ENCODE results near the gene TRIOBP.

The TRIOBP gene

GRCh38 chr22:37734964-37735451 is 38.2 kb downstream of the TRIOBP start:
- TF ChIP-seq CTCF (IDR thresholded peaks at IDR 0.05), result 0 out of 2 replicates have a peak, but pooled peaks have one; percentile 23

DNA sequence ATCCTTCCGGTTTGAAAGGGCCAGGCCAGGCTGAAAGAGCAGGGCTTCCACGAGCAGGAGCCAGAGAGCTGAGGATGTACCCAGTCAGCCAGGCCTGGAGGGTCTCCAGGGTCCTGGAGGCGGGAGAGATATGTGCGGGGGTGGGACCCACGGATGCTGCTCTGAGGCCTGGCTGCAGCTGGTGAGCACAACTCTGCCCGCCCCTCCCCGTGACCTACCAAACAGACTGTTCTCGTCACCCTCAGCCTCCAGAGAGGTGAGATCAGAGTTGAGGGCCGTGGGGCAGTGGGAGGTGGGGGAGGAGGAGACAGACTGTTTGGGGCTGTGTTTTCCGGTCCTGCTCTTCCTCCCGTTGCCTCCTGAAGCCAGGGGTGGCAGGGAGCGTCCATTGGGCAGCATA is 42.2 kb downstream of the TRIOBP start:
- TF ChIP-seq CTCF (IDR thresholded peaks at IDR 0.05), result no peak

- no peak for TF ChIP-seq CTCF (IDR thresholded peaks at IDR 0.05)
Observed at GRCh38 chr22:37739611-37740049, 42.8 kb downstream of the TRIOBP start.

- TF ChIP-seq CTCF (IDR thresholded peaks at IDR 0.05), result no peak
Observed at GRCh38 chr22:37740455-37741311, 43.8 kb downstream of the TRIOBP start.

GRCh38 chr22:37741312-37741795 is 44.5 kb downstream of the TRIOBP start:
- no peak for TF ChIP-seq CTCF (IDR thresholded peaks at IDR 0.05)

DNA sequence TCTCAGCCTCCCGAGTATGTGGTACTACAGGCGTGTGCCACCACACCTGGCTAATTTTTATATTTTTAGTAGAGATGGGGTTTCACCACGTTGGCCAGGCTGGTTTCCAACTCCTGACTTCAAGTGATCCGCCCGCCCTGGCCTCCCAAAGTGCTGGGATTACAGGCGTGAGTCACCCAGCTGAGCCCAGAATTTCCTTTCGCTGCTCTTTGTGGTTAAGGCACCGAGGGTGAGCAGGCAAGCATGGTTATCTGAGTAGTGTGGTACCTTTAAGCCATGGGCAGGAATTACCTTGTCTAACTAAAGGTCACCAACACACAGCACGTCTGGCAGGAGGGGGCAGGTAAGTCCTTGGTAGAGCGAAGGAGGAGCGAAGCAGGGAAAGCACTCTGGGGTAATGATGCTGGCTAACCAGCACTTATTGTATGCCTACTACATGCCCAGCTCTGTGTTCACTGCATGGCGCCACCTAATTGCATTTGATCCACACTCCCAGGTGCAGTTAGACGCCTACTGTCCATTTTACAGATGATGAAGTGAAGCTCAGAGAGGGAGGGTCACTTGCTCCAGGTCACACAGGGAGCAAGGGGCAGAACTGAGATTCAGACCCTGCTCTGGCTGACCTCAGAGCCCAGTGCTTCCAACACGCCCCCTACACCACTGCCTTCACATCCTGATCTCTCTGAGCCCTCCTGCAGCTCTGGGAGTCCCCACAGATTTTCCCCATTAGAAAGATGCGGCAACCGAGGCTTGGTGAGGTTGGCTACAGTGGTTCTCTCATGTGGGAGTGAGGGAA is 45.7 kb downstream of the TRIOBP start:
- TF ChIP-seq CTCF (IDR thresholded peaks at IDR 0.05), result no peak

GRCh38 chr22:37744589-37744988 is 47.7 kb downstream of the TRIOBP start:
- TF ChIP-seq CTCF (IDR thresholded peaks at IDR 0.05), result no peak

Measured in LNCAP (cell line).